GM18499 (cell line): ENCODE measurements around the gene MARK1.
"Not testable (repeated sequence)": the region's sequence is repeated elsewhere in the genome, so short reads cannot be mapped to it uniquely, and the experiment has no call there.

Experiments used
- ATAC-seq: cut with Tn5 transposase; IDR thresholded peaks from one replicate; pipeline ENCODE4 v1.9.1; 2021; ENCODE audit warnings: moderate number of reproducible peaks; ENCODE audit not compliant: insufficient read depth, unreplicated experiment

The MARK1 gene

DNA sequence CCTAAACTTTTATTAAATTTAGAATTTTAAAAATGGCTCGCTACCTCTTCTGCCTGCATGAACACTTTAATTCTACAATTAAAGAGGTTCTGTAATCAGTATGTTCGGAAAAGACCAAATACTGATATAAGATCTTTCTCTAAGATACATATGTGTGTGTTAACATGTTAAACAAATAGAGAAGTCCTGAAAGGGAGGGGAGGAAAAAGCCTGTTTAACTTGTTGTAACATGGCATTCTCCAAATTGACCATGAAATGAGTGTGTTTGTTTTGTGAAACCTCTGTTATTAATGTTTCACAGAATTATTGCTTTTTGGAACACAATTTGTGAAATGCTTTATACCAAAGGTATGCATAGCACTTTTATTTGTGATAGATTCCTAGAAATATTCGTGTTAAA is 77.0 kb downstream of the MARK1 start:
- no peak for ATAC-seq

DNA sequence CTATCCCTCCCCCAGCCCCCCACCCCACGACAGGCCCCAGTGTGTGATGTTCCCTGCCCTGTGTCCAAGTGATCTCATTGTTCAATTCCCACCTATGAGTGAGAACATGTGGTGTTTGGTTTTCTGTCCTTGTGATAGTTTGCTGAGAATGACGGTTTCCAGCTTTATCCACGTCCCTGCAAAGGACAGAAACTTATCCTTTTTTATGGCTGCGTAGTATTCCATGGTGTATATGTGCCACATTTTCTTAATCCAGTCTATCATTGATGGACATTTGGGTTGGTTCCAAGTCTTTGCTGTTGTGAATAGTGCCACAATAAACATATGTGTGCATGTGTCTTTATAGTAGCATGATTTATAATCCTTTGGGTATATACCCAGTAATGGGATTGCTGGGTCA is 77.7 kb downstream of the MARK1 start:
- not testable (repeated sequence) for ATAC-seq

GRCh38 chr1:220611100-220611499 is 83.2 kb downstream of the MARK1 start:
- ATAC-seq, result not testable (repeated sequence)

- ATAC-seq, result no peak
Observed at GRCh38 chr1:220616836-220617235, 88.9 kb downstream of the MARK1 start.

DNA sequence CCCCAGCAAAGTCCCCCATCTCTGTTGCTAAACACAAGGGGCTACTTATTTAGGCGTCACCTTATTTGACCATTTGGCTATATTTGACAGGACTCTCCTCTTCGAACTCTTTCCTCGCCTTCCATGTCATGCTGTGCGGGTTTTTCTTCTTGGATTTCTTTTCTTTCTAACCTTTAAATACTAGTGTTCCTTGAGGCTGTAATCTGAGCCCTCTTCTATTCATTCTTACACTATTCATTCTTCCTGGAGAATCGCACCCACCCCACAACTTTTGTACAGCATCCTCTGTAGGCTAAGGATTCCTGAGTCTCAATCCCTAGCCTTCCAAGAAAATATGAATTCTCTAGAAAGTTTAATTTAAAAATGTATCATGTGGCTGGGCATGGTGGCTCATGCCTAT is 100.5 kb downstream of the MARK1 start:
- no peak for ATAC-seq

DNA sequence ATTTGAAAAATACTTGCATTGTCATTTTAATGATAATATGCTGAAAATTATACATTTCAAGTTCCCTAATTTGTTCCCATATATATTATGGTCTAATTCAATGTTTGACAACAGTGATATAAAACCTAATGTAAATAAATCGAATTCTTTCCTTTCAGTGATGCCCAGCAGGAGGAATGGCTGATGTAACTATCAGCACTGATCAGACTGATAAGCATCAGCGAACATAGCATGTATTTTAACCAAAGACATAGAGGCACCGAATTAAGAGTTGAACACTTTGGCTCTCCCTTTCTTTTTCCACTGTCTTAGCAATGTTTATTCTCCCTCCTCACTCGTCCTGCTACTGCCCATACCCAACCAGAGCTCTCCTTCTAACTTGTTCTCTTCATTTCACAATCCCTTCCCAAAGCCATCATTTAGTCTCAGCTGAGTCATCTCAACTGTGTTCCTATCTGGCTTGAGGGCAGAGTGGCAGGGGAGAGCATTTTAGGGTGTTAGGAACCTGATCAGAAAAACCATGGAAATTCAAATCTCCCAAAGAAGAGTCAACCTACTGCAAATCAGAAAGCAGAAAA is 103.4 kb downstream of the MARK1 start:
- ATAC-seq, result no peak

DNA sequence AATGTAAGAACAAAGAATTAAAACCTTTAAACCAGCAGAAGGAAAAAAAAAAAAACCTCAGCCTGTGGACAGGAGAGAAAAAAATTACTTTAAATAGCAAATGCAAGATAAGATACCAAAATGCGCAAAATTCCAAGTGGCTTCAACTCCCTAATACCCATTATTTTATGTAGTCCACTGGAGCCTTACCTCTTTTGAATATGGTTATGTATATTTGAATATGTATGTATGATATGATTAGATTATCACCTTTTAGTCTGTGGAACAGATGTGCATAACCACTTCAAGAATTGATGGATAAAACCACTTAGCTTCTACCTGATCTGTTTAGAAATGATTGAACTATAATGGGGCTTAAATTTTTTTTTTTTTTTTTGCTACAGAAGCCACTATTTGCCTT is 109.8 kb downstream of the MARK1 start:
- no peak for ATAC-seq

DNA sequence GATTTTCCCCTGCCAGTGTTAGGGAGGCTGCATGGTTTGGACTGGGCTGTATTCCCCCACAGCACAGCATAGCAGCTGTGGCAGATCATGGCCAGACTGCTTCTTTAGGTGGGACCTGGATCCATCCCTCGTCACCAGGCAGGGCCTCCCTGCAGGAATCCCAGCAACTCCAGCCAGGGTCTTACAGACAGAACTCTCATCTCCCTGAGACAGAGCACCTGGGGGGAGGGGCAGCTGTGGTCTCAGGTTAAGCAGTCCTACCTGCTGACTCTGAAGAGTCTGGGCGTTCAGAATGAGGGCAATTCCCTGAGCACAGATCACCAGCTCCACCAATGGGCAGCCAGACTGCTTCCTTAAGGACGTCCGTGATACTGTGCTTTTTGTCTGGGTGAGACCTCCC is 114.3 kb downstream of the MARK1 start:
- ATAC-seq, result no peak

- no peak for ATAC-seq
Observed at GRCh38 chr1:220652995-220653394, 125.1 kb downstream of the MARK1 start.

DNA sequence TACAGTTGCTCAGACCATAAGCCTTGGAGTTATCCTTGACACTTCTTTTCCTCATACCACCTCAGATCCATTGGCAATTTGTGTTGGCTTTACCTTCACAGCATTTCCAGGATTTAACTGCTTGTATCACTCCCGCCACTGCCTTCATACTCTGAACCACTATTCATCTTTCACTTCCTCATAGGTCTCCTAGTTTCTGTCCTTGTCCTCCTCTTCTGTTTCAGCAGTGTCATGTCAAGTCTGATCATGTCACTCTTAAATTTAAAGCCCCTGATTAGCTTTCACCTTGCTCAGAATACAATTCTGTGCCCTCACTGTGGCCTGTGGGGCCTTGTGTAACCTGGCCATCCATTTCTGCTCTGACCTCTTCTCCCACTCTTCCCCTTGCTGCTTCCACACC is 127.6 kb downstream of the MARK1 start:
- ATAC-seq, result peak; percentile 94

GRCh38 chr1:220655961-220656740 is 128.2 kb downstream of the MARK1 start:
- peak; percentile 14 for ATAC-seq

DNA sequence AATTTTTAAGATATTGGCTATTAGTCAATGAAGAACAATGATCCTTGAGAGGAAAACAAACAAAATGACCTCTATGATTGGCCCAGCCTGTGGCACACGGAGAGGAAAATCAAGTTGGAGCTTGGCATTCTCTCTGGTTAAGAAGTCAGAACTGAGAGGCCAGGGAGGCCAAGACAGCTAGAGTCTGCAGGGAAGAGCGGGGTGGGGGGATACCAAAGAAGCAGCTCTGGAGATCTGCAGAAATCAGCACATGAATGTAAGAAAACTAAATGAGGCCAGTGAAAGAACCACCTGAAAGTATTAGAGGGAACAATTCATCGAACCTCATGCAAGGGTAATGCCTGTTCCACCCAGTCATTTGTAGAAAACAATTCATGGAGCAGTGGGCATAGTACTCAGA is 138.4 kb downstream of the MARK1 start:
- no peak for ATAC-seq

DNA sequence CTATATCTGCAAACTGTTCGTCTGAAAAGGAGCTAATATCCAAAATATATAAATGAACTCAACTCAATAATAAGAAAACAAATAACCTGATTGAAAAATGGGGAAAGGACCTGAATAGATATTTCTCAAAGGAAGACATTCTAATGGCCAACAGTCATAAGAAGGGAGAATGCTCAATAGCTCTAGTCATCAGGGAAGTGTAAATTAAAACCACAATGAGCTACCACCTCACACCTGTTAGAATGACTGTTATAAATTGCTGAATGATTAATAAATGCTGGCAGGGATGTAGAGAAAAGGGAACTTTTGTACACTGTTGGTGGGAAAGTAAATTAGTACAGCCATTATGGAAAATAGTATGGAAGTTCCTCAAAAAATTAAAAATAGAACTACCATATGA is 141.1 kb downstream of the MARK1 start:
- no peak for ATAC-seq

DNA sequence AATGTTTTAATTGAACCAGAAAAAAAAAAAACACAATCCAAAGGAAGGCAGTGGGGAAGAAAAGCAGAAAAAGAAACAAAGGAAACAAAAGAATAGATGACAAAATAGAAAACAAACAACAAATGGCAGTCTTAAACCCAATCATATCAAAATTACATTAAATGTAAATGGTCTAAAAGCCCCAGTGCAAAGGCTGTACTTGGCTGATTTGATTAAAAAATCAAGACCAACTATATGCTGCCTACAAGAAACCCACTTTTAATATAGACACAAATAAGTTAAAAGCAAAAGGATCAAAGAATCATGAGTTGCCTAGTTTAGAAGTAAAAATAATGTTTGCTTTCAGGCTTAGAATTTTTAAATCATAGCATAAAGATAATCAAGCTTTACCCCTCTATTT is 142.4 kb downstream of the MARK1 start:
- ATAC-seq, result no peak

GRCh38 chr1:220673921-220674320 is 146.0 kb downstream of the MARK1 start:
- no peak for ATAC-seq

DNA sequence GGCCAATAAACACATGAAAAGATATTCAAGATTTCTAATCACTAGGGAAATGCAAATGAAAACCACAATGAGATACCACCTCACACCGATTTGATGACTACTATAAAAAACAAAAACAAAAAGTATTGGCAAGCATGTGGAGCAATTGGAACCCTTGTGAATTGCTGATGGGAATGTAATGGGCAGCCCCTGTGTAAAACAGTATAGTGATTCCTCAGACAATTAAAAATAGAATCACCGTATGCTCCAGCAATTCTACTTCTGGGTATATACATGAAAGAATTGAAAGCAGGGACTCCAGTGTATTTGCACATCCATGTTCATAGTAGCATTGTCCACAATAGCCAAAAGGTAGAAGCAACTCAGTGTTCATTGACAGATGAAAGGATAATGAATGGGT is 149.3 kb downstream of the MARK1 start:
- no peak for ATAC-seq

DNA sequence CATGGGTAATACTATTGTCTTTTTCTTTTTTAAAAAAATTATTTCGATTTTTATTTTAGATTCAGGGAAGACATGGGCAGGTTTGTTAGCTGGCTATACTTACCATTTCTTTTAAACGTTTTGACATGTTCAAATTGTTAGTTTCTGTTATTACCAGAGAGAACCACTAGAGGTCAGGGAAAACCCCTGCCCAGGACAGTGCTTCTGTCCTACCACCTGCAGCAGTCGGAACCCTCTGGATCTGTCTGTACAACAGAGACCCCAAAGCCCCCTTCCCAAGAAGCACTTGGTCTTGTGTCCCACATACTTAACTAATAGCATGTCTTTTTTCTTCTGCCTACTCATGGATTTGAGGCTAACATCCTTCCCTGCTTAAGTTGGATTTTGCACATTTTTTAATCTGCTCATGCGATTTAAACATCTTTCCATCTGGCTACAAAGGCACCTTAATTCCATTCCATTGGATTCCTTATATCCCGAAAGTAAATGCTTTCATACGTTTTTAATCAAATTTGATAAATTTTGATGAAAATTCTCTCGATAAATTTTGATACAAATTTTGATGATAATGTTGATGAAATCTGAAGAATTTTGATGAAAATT is 152.2 kb downstream of the MARK1 start:
- ATAC-seq, result peak; percentile 78

GRCh38 chr1:220681220-220681880 is 153.4 kb downstream of the MARK1 start:
- ATAC-seq, result no peak

- no peak for ATAC-seq
Observed at GRCh38 chr1:220682901-220683576, 155.1 kb downstream of the MARK1 start.

GRCh38 chr1:220683716-220684115 is 155.8 kb downstream of the MARK1 start:
- not testable (repeated sequence) for ATAC-seq

DNA sequence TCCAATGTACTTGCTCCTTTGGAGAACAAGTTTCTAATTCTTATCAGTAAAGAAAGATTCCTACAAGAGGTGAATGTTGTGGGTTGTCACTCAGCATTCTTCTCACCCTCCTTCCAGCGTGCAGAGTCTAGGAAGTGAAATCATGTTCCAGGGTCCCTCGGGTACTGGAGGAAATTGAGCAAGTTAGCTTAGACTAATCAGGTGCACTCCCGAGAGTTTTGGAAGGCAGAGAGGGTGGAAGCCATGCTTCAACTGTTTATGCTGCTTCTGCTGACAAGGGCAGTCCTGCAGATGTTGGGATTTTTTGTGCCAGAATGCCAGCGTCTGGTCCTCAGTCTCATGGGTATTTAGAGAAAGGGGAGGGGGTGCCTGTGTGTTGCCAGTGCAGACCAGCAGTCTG is 157.0 kb downstream of the MARK1 start:
- no peak for ATAC-seq
